ENCODE results near the gene MRPL50.

MRPL50 gene

DNA sequence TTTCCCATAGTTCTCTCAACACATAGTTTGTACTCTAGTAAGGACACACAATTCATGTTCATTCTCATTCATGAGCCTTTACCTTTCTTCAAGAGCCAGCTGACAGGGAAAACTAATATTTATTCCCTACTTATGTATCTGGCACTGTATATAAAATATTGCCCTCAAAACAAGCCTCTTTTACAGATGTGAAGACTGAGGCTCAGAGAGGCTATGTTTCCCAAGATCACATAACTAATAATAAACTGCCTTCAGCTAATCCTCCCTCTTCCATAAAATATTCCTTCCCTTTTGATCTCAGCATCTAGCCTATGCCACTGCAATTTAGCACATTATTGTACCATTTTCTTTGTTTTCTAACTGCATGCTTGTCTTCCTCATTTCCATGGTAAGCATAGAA is 19.0 kb upstream of the MRPL50 start:
- no peaks in the 10 kb centered on the region for H3K36me3 ChIP-seq (ENCODE audit: insufficient read depth, low read length)
- H3K9me3 ChIP-seq (ENCODE audit: low read length), result peaks cover 28% of the 10 kb centered on the region
- no peaks in the 10 kb centered on the region for H3K27me3 ChIP-seq (ENCODE audit: control insufficient read depth in 1 of 2, insufficient read depth in 2 of 2, low read length in 2 of 2)
- no peak overlapping the region for H3K9ac ChIP-seq (ENCODE audit: low read length)
- H3K4me3 ChIP-seq (ENCODE audit: low read depth in 1 of 2, low read length in 2 of 2), result no peak overlapping the region
- no peak overlapping the region for H3K27ac ChIP-seq (ENCODE audit: low read depth, low read length)
- H3K4me1 ChIP-seq (ENCODE audit: insufficient read depth, low read length), result no peaks in the 10 kb centered on the region

DNA sequence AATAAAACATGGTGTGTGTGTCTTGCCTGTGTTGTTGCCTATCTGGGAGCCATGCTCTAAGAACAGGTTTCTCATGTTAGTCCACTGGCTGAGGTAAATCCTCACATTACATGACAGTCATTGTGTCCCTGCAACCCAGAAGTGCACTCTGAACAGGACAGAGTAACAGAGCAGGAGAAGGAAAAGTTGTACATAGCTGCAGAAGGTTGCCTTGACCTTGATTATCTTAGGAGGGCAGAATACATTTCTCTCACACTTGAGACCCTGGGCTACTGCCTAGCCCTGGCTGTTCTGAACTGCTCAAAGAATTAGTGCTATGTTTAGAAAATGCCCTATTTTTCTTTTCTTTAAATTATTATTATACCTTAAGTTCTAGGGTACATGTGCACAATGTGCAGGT is 17.2 kb upstream of the MRPL50 start:
- no peaks in the 10 kb centered on the region for H3K4me1 ChIP-seq (ENCODE audit: insufficient read depth, low read length)
- no peak overlapping the region for H3K27ac ChIP-seq (ENCODE audit: low read depth, low read length)
- no peak overlapping the region for H3K9ac ChIP-seq (ENCODE audit: low read length)
- no peak overlapping the region for H3K4me3 ChIP-seq (ENCODE audit: low read depth in 1 of 2, low read length in 2 of 2)
- H3K27me3 ChIP-seq (ENCODE audit: control insufficient read depth in 1 of 2, insufficient read depth in 2 of 2, low read length in 2 of 2), result no peaks in the 10 kb centered on the region
- no peaks in the 10 kb centered on the region for H3K36me3 ChIP-seq (ENCODE audit: insufficient read depth, low read length)
- H3K9me3 ChIP-seq (ENCODE audit: low read length), result peaks cover 43% of the 10 kb centered on the region

- Histone ChIP-seq H3K9me3 (ENCODE audit: low read length) (peaks cover 51% of the 10 kb centered on the region), H3K27ac (ENCODE audit: low read depth, low read length) (no peak overlapping the region), H3K36me3 (ENCODE audit: insufficient read depth, low read length) (no peaks in the 10 kb centered on the region), H3K4me3 (ENCODE audit: low read depth in 1 of 2, low read length in 2 of 2) (no peak overlapping the region), H3K4me1 (ENCODE audit: insufficient read depth, low read length) (no peaks in the 10 kb centered on the region), H3K27me3 (ENCODE audit: control insufficient read depth in 1 of 2, insufficient read depth in 2 of 2, low read length in 2 of 2) (no peaks in the 10 kb centered on the region), H3K9ac (ENCODE audit: low read length) (no peak overlapping the region)
Measured at GRCh38 chr9:101414839-101415238, 16.4 kb upstream of the MRPL50 start.

- no peaks in the 10 kb centered on the region for H3K27me3 ChIP-seq (ENCODE audit: control insufficient read depth in 1 of 2, insufficient read depth in 2 of 2, low read length in 2 of 2)
- peaks cover 83% of the 10 kb centered on the region for H3K9me3 ChIP-seq (ENCODE audit: low read length)
- H3K9ac ChIP-seq (ENCODE audit: low read length), result no peak overlapping the region
- peak overlapping the region in 1 of 2 donors; percentile 36 for H3K4me3 ChIP-seq (ENCODE audit: low read depth in 1 of 2, low read length in 2 of 2)
- no peak overlapping the region for H3K27ac ChIP-seq (ENCODE audit: low read depth, low read length)
- H3K36me3 ChIP-seq (ENCODE audit: insufficient read depth, low read length), result peaks cover 52% of the 10 kb centered on the region
- no peaks in the 10 kb centered on the region for H3K4me1 ChIP-seq (ENCODE audit: insufficient read depth, low read length)
Measured at GRCh38 chr9:101409079-101409477, 10.7 kb upstream of the MRPL50 start.

DNA sequence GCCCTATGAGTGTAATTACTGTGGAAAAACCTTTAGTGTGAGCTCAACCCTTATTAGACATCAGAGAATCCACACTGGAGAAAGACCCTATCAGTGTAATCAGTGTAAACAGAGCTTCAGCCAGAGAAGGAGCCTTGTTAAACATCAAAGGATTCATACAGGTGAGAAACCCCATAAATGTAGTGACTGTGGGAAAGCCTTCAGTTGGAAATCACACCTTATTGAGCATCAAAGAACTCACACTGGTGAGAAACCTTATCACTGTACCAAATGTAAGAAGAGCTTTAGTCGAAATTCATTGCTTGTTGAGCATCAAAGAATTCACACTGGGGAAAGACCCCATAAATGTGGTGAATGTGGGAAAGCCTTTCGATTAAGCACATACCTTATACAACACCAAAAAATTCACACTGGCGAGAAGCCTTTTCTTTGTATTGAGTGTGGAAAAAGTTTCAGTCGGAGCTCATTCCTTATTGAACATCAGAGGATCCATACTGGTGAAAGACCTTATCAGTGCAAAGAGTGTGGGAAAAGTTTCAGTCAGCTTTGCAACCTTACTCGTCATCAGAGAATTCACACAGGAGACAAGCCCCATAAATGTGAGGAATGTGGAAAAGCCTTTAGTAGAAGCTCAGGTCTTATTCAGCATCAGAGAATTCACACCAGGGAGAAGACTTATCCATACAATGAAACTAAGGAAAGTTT is 10.1 kb upstream of the MRPL50 start:
- Histone ChIP-seq H3K9me3 (ENCODE audit: low read length) (peaks cover 85% of the 10 kb centered on the region), H3K9ac (ENCODE audit: low read length) (no peak overlapping the region), H3K36me3 (ENCODE audit: insufficient read depth, low read length) (peaks cover 58% of the 10 kb centered on the region), H3K4me3 (ENCODE audit: low read depth in 1 of 2, low read length in 2 of 2) (peak overlapping the region in 1 of 2 donors; percentile 36), H3K27ac (ENCODE audit: low read depth, low read length) (no peak overlapping the region), H3K27me3 (ENCODE audit: control insufficient read depth in 1 of 2, insufficient read depth in 2 of 2, low read length in 2 of 2) (no peaks in the 10 kb centered on the region), H3K4me1 (ENCODE audit: insufficient read depth, low read length) (no peaks in the 10 kb centered on the region)

GRCh38 chr9:101403516-101404285 is 5.3 kb upstream of the MRPL50 start:
- Histone ChIP-seq H3K36me3 (ENCODE audit: insufficient read depth, low read length) (peaks cover 88% of the 10 kb centered on the region), H3K4me1 (ENCODE audit: insufficient read depth, low read length) (peaks cover 18% of the 10 kb centered on the region), H3K27ac (ENCODE audit: low read depth, low read length) (no peak overlapping the region), H3K4me3 (ENCODE audit: low read depth in 1 of 2, low read length in 2 of 2) (no peak overlapping the region), H3K9ac (ENCODE audit: low read length) (no peak overlapping the region), H3K27me3 (ENCODE audit: control insufficient read depth in 1 of 2, insufficient read depth in 2 of 2, low read length in 2 of 2) (no peaks in the 10 kb centered on the region), H3K9me3 (ENCODE audit: low read length) (peaks cover 49% of the 10 kb centered on the region)

GRCh38 chr9:101400120-101400519 is 1.7 kb upstream of the MRPL50 start:
- peak overlapping the region; percentile 20 for H3K27ac ChIP-seq (ENCODE audit: low read depth, low read length)
- H3K9ac ChIP-seq (ENCODE audit: low read length), result peak overlapping the region; percentile 98
- peaks cover 28% of the 10 kb centered on the region for H3K4me1 ChIP-seq (ENCODE audit: insufficient read depth, low read length)
- no peaks in the 10 kb centered on the region for H3K27me3 ChIP-seq (ENCODE audit: control insufficient read depth in 1 of 2, insufficient read depth in 2 of 2, low read length in 2 of 2)
- peaks cover 17% of the 10 kb centered on the region for H3K9me3 ChIP-seq (ENCODE audit: low read length)
- H3K4me3 ChIP-seq (ENCODE audit: low read depth in 1 of 2, low read length in 2 of 2), result peak overlapping the region; percentile 0 to 91
- peaks cover 55% of the 10 kb centered on the region for H3K36me3 ChIP-seq (ENCODE audit: insufficient read depth, low read length)

DNA sequence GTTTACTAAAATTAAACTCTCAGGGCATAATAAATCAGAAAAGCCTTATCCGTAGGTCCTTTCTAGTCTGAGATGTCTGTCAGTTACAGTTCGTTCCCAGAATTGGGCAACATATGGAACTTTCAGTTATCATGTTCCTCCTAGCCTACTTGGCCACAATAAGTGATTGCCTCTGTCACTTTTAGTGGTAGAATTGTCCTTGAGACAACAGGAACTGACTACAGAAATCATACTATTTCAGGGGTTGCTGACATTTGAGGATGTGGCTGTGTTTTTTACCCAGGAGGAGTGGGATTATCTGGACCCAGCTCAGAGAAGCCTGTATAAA is 1.2 kb upstream of the MRPL50 start:
- Histone ChIP-seq H3K9me3 (ENCODE audit: low read length) (peaks cover 15% of the 10 kb centered on the region), H3K9ac (ENCODE audit: low read length) (peak overlapping the region; percentile 98), H3K4me3 (ENCODE audit: low read depth in 1 of 2, low read length in 2 of 2) (peak overlapping the region; percentile 79 to 91), H3K27me3 (ENCODE audit: control insufficient read depth in 1 of 2, insufficient read depth in 2 of 2, low read length in 2 of 2) (no peaks in the 10 kb centered on the region), H3K27ac (ENCODE audit: low read depth, low read length) (peak overlapping the region; percentile 75), H3K4me1 (ENCODE audit: insufficient read depth, low read length) (peaks cover 28% of the 10 kb centered on the region), H3K36me3 (ENCODE audit: insufficient read depth, low read length) (peaks cover 50% of the 10 kb centered on the region)

GRCh38 chr9:101398930-101399642 is 668 bp upstream of the MRPL50 start:
- H3K9me3 ChIP-seq (ENCODE audit: low read length), result peaks cover 13% of the 10 kb centered on the region
- H3K36me3 ChIP-seq (ENCODE audit: insufficient read depth, low read length), result peaks cover 49% of the 10 kb centered on the region

GRCh38 chr9:101397746-101398067 is 711 bp downstream of the MRPL50 start:
- peaks cover 28% of the 10 kb centered on the region for H3K4me1 ChIP-seq (ENCODE audit: insufficient read depth, low read length)
- peak overlapping the region; percentile 98 for H3K9ac ChIP-seq (ENCODE audit: low read length)
- H3K36me3 ChIP-seq (ENCODE audit: insufficient read depth, low read length), result peaks cover 35% of the 10 kb centered on the region
- no peaks in the 10 kb centered on the region for H3K9me3 ChIP-seq (ENCODE audit: low read length)
- peak overlapping the region; percentile 87 for H3K27ac ChIP-seq (ENCODE audit: low read depth, low read length)
- no peaks in the 10 kb centered on the region for H3K27me3 ChIP-seq (ENCODE audit: control insufficient read depth in 1 of 2, insufficient read depth in 2 of 2, low read length in 2 of 2)
- H3K4me3 ChIP-seq (ENCODE audit: low read depth in 1 of 2, low read length in 2 of 2), result peak overlapping the region; percentile 34 to 96

More at GRCh38 chr9:101398930-101399642, 668 bp upstream of the MRPL50 start:
- Histone ChIP-seq H3K9ac (ENCODE audit: low read length) (peak overlapping the region; percentile 98), H3K4me3 (ENCODE audit: low read depth in 1 of 2, low read length in 2 of 2) (peak overlapping the region; percentile 79 to 91), H3K27ac (ENCODE audit: low read depth, low read length) (peak overlapping the region; percentile 75), H3K4me1 (ENCODE audit: insufficient read depth, low read length) (peaks cover 28% of the 10 kb centered on the region), H3K27me3 (ENCODE audit: control insufficient read depth in 1 of 2, insufficient read depth in 2 of 2, low read length in 2 of 2) (no peaks in the 10 kb centered on the region)

DNA sequence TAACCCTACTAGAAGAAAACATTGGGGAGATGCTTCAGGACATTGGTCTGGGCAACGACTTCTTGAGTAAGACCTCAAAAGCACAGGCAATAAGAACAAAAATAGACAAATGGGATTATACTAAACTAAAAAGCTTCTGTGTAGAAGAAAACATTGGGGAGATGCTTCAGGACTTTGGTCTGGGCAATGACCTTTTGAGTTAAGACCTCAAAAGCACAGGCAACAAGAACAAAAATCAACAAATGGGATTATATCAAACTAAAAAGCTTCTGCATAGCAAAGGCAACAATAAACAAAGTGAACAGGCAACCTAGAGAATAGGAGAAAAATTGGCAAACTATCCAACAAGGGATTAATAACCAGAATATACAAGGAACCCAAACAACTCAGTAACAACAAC is 3.7 kb downstream of the MRPL50 start:
- Histone ChIP-seq H3K36me3 (ENCODE audit: insufficient read depth, low read length) (peaks cover 7% of the 10 kb centered on the region), H3K9me3 (ENCODE audit: low read length) (no peaks in the 10 kb centered on the region), H3K4me1 (ENCODE audit: insufficient read depth, low read length) (peaks cover 13% of the 10 kb centered on the region), H3K4me3 (ENCODE audit: low read depth in 1 of 2, low read length in 2 of 2) (no peak overlapping the region), H3K27ac (ENCODE audit: low read depth, low read length) (no peak overlapping the region), H3K9ac (ENCODE audit: low read length) (no peak overlapping the region), H3K27me3 (ENCODE audit: control insufficient read depth in 1 of 2, insufficient read depth in 2 of 2, low read length in 2 of 2) (no peaks in the 10 kb centered on the region)
